ENCODE results near the gene SH3GL2.
"Not testable (repeated sequence)": the region's sequence is repeated elsewhere in the genome, so short reads cannot be mapped to it uniquely, and the experiment has no call there.

SH3GL2 gene

DNA sequence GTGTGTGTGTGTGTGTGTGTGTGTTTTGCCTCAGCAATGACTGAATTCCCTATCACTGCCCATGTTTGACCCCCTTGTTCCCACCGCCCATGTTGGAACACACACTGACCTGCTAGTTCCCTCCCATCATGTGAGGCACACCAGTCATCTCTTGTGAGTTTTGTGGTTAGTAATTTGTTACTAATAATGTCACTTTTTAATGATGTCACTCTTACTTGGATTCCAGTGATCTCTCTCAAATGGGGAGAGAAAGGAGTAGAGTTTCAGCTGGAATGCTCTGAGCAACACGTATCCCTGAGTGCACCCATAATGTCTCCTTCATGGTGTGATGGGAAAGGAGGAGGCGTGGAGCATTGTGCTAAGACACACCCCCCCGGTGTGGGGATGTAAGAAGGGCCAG, 172.6 kb downstream of the SH3GL2 start:
- no peak for DNase-seq (ENCODE audit: low read depth, low spot score)

DNA sequence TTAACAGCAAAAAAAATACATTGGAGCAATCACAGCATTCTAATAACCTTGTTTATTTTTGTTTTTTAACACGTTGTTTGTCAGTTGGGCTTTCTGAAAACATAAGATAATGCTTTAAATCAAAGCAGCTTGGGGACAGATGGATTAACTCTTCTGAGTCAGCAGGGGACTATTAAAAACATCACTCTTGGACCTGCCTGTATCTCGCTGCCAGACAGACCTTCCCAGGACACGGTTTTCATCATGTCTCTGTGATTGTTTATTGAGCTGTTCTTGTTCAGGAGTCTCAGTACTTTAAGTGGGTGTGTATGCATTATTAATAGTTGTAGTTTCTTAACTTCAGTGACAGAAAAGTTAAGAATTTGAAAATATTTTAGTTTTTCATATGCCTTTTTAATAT, 173.2 kb downstream of the SH3GL2 start:
- no peak for DNase-seq (ENCODE audit: low read depth, low spot score)

DNA sequence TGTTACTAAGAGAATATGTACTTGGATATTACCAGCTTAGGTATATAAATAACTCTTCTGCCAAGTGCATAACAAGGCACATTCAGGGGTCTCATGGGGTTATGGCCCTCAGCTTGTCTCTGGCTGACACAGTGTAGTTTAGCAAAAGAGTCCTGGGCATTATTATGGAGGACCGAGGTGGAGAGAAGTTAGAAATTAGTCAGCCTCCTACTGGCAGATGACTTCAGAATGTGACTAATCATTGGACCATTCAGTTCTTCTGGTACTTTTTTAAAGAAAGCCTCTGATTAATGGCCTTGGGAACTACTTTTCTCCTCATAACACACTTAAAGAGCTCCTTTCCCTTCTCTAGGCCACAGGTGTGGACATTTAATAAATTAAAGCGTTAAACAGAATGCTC, 178.9 kb downstream of the SH3GL2 start:
- no peak for DNase-seq (ENCODE audit: low read depth, low spot score)

DNA sequence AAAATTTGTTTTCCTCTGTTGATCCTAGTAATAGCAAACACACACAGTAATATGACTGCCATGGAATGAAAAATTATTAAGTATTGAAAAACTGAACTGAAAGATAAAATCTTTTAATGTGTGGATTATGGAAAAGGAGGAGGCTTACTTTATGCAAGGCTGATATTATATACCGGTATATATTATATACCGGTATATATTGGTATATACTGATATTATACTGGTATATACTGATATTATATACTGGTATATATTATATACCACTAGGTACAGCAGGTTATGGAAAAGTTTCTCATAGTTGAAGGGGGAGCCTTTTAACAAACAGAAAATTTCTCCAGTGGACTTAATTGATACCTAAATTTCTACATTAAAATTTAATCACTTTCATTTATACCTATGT, 181.4 kb downstream of the SH3GL2 start:
- DNase-seq (ENCODE audit: low read depth, low spot score): no peak

DNA sequence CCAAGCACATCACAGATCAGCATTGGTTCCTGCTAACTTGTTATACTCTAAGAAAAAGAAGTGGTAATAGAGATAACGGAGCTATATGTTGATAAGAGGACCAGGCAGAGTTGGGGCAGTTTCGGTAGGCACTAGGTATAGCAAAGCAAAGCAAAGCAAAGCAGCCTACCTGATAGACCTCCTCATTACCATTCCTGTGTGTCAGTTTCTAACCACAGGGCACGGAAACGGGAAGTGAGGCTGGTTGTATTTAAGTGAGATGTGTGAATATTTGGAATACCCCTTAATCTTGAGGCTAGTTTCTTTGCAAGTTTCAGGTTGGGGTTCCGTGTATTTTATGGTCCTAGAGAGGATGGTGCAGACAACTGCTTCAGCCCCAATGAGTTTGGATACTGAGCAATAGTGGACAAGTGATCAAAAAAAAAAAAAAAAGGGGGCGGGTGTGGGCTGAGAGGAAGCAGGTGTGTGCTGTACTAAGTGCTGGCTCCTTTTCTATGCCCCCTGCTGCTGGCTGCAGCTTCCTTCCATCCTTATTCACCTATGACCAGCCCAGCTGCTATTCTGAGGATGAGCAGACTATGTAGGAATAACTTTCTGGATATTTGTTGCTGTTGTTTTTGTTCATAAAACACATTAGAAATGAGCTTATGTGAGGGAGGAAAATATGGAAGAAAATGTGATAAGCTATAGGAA, 183.3 kb downstream of the SH3GL2 start:
- no peak for DNase-seq (ENCODE audit: low read depth, low spot score)

DNA sequence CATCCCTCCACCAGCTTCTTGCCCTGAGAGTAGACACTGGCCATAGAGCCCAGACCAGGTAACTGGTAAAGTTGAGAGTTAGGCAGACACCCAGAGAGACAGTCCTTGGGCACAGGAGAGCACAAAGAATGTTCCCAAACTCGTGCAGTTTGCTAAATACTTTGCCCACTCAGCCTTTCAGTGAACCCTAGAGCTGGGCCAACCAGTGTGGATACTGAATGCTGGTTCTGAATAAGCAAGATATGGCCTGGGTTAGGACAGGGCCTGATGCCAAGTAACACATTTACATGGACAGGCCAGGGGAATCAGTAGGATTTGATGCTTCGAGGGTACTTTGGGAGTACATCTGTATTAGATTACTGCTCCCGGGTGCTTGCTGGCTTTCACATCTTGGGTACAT, 185.4 kb downstream of the SH3GL2 start:
- DNase-seq (ENCODE audit: low read depth, low spot score): no peak

DNA sequence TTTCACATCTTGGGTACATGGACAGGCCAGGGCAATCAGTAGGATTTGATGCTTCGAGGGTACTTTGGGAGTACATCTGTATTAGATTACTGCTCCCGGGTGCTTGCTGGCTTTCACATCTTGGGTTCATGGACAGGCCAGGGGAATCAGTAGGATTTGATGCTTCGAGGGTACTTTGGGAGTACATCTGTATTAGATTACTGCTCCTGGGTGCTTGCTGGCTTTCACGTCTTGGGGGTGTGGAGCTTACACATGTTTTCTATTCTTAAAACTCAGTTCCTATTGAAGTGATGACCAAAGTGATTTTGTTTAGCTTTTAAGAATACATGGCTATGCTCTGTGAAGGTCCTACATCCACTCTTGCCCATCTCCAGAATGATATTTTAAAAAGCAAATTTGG, 186.3 kb downstream of the SH3GL2 start:
- DNase-seq (ENCODE audit: low read depth, low spot score): not testable (repeated sequence)

DNA sequence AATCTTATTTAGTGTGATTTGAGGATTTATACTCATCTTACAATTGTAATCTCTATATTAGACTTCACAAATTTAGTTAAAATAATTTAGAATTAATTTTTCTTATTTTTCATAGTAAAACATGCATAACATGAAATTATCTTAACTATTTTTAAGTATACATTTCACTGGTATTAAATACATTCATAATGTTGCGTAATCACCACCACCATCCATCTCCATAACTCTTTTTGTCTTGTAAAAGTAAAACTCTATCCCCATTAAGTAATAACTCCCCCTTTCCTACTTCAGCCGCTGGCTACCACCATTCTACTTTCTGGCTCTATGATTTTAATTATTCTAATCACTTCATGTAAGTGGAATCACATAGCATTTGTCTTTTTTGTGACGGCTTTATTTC, 193.4 kb downstream of the SH3GL2 start:
- DNase-seq (ENCODE audit: low read depth, low spot score): no peak

DNA sequence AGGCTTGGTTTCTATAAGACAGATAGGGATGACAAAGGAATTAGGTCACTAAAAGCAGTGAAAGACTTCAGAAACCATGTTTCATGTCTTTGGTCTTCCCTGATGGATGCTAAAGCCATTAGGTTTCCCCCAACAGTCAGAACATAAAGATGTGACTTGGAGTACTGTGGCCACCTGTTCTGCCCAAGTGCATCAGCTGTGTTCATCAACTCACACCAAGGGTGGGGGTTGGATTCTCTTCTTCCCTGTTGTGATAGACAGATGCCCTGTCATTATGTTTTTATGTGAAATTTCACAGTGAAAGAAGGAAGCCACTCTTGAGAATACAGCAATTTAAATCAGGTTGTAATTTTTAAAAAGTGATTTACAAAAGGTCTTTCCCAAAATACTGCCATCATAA, 196.8 kb downstream of the SH3GL2 start:
- DNase-seq (ENCODE audit: low read depth, low spot score): no peak

DNA sequence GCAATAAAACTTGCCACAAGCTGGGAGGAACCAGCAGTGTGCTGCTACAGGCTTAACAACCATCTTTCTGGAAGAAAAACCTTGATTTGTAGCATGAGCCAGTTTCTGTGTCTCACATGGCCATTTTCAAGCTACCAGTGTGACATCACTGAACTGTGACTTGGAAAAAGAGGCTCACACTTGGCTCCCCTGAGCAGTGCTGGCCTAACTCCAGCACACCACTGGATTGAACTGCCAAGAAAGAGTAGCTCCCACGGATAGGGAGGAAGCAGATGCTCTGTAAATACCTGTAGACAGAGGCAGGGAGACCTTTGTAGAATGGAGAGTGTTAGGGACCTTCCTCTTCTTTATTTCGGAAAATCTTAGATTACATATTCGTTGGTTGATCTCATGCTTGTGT, 197.9 kb downstream of the SH3GL2 start:
- no peak for DNase-seq (ENCODE audit: low read depth, low spot score)

DNA sequence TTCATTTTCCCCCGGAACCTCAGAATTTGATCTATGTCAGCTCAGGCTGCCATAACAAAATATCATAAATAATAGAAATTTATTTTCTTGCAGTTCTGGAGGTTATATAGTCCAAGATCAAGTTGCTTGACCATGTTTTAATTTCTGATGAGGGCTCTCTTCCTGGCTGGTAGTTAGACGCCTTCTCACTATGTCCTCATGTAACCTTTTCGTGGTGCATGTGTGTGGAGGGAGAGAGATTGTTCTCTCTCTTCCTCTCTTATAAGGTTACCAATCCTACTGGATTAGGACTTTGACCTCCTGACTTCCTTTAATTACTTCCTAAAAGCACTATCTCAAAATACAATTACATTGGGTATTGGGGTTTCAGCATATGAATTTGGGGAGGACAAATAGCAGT, 198.6 kb downstream of the SH3GL2 start:
- DNase-seq (ENCODE audit: low read depth, low spot score): no peak

DNA sequence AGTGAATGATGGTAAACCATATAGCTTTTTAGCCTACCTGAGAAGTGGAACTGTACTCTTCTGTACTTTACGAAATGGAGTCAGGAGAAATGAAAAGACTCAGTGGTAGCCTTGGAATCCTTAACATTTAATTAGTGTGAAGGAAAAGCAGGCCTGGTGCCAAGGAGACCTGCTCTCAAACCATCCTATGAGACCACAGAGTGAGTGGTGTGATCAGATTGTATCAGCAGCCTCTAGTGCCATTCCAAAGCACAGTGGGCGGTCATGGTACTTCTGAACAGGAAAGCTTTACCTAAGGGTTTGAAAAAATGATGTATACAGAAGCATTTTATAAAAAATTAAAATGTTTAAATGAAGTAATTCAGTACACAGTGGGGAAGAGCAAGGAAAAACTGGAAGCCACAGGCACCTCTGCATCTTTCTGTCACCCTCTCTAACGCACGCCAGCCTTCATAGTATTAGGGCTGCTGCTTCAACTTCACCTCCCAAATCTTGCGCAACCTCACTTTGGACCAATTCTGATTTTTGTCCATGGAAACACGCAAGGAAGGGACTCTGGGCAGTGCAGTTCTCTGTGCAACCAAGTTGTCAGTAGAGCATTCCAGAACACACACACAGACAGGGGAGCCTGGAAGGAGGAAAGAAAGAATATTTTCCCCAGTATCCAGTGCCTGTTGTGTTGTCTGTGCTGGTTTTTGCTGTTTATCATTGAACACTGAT, 203.7 kb downstream of the SH3GL2 start:
- no peak for DNase-seq (ENCODE audit: low read depth, low spot score)

DNA sequence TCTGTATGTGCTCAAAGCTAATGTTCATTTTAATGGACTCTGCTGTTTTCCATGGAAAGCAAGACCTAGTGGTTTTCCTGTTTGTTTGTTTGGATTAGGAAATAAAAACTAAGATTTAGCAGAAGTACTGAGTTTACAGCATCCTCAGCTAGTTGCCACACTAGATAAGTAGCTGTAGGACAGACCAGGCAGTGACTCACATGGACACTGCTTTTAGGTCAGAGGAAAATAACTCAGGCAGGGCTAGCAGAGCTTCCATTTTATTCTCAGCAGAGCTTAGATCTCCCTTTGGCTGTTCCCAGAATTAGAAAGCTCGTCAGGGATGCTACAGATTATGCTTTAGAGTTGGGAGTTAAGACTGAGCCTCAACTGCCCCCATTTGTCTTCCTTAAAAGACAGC, 204.4 kb downstream of the SH3GL2 start:
- DNase-seq (ENCODE audit: low read depth, low spot score): no peak

DNA sequence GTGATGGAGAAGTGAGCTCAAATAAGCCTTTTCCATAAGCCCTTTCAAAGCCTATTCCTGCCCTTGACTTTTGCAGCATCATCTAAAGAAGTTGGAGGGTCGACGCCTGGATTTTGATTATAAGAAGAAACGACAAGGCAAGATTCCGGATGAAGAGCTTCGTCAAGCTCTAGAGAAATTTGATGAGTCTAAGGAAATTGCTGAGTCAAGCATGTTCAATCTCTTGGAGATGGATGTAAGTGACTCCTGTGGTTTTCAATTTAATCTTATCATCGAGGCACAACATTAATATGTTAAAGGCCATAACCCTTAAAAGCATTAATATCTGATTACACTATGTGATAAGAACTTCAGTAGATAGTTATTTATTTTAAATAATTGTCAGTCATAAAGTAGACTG, 210.4 kb downstream of the SH3GL2 start:
- no peak for DNase-seq (ENCODE audit: low read depth, low spot score)

DNA sequence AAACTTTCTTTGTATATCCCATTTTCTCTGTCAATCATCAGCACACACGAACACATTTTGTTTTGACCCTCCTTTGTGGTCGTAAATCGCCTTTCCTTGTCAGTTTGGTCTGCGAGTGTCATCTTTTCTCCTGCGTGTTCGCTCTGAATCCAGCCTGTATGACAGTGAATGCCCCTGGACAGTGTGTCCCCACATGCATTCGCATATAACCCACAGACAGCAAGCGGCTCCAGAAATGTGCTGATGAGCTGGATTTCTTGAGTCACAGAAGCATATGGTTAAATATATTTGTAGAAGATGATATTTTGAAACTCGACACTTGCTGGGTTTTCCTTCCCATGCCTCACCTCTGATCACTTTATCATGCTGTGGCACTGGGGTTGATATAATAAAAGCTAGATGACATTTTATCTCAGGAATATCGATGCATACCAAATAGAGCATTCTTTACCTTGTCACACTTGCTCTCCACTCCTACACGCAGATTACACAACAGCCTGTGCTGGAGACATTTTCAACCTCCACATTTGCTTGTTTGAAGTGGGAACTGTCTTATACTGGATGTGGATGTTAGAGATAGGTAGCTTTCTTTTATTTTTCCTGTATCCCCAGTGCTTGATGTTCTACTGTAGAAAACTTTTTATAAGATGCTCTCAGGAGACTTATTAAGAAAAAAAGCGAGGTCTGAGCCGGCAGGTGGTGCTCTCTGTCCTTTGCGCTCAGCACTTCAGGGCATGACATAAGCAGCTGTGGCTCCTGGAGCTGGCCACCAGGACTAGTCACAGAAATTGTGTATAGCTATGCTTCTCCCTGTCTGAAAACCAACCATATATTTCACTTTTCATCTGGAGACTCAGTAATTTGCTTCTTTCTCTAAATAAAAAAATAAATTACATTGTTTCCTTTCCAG, 215.1 kb downstream of the SH3GL2 start:
- DNase-seq (ENCODE audit: low read depth, low spot score): no peak

DNA sequence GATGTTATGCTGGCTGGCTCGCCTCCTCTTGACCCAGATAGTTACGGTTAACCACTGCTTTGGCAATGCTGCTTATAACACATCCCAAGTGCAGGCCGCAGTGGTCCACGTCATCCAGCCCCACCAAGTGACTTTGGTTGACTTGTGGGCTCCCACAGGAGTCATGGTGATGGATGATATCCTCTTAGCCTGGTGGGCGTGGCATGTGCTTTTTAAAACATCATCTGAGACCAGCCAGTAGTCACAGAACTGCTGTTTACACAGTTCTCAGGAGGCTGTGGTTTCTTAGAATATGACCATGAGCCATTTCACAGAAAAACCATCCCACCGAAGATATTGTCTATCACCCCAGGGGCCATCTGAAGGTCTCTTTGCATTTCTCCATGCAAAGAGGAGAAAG, 216.9 kb downstream of the SH3GL2 start:
- no peak for DNase-seq (ENCODE audit: low read depth, low spot score)

DNA sequence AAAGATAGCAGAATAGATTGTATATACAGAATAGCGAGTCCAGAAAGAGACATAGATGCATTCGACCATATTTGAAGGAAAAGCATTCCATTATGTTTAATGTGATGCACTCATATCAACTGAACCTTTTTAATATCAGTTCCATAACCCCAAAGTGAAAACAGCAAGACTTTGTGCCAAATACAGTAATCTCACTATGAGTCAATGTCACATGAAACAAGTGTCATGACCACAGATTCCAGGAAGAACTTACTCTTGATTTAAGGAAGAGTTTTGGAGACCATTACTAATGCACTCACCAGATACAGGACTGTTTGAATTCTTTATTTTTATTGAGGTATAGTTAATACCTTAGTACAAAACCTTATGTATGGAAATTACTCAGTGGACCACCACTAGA, 220.5 kb downstream of the SH3GL2 start:
- DNase-seq (ENCODE audit: low read depth, low spot score): no peak

DNA sequence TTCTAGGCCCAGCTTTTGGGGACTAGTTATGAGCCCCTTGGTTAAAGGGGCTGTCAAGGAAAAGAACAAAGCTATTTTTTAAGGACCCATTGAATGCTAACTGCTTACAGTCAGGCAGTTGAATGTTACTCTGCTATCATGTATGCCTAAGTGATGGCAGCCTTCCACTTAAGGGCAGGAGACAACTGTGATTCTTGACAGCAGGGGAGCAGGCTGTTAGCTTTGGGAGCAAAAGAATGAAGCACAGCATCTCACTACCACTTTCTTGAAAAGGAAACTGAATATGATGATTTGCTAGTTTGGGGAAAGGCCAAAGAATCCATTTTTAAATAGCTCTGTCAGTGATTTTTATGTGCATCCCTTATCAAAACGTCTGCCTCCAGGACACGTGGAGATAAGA, 221.6 kb downstream of the SH3GL2 start:
- no peak for DNase-seq (ENCODE audit: low read depth, low spot score)

DNA sequence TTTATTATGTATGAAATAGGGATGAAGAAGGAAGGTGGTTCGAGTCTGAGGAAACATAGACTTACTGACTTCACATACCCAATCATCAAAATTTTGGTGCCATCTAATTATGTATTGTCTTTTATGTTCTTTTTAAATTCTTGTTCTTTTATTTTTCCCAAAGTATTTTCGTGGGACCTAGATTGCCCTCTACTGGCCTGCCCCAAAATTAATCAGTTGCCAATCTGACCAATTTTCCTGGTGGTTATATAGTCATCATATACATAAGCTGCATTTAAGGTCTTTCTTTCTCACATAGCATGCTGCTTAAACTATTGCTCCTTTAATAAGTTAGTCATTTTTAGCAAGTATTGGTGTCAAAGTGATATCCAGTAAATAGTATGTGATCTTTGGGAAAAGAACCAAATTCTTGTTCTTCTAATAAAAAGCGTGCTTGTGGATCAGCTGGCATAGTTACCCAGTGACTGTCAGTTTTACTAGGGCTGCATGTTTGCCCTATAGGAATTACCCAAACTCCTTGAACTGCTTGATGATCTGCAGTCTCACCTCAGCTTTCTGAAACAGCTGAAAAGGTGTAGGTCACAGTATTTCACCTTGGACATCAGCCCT, 223.5 kb downstream of the SH3GL2 start:
- no peak for DNase-seq (ENCODE audit: low read depth, low spot score)

DNA sequence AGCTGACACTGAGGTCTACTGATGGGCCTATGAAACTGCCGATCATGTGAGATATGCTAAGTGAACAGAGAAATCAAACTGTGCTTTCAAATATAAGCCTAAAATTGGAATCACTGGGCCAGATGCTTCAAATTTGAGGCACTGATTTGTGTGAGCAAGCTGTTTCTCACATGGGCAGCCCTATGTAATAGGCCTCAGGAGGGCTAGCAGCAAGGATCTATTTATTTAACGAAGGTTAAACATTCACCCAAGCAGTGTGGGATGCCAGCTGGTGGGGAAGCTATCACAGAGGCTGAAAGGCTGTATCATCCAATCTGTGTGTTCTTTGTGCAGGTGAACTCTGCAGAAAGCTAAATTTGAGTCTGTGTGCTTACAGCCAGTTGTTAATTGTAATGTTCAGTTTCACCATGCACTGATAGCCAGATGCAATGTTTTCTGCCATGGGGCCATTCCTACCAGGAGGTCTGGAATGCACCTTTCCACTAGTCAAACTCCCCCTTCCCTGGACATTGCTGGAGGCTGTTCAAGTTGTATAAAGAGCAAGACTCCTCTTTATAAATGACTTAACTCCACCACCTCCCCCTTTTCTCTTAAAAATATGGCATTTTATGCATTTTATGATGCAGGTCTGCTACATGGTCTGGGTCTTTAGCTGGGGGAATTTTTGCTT, 228.9 kb downstream of the SH3GL2 start:
- DNase-seq (ENCODE audit: low read depth, low spot score): no peak

DNA sequence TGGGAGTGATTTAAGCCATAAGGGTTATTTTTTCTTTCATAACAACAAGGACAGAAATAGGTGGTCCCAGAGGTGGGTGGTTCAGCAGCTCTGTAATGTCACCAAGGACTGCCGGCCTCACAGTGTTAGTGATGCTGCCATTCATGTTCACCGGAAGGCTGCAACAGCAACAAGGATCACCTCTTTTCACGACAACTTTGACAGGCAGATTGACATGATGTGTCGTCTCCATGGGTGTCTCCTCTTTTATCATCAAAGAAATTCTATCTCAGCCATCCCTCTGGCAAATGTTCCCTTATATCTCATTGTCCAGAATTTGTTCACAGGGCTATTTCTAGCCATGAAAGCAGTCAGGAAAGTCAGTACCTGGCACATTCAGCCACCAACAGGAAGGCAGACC, 231.5 kb downstream of the SH3GL2 start:
- no peak for DNase-seq (ENCODE audit: low read depth, low spot score)
